SK-N-MC (cell line): ENCODE data around the gene MYO5A.

ENCODE experiments used
- EZH2 ChIP-seq: fragments of 200-600 bp; sonication (generic); IDR thresholded peaks from one replicate; pipeline ENCODE4 v1.6.1; 2017; ENCODE audit warnings: antibody characterized with exemption
- FOXP2 ChIP-seq: optimal IDR thresholded peaks from 2 replicates; pipeline ENCODE3; 2011; ENCODE audit warnings: mild to moderate bottlenecking, moderate library complexity; ENCODE audit not compliant: insufficient read depth; ENCODE audit errors: extremely low read length, control extremely low read depth
- POLR2AphosphoS5 ChIP-seq: IDR thresholded peaks from 2 replicates; pipeline ENCODE4 v1.6.1; 2012; ENCODE audit warnings: mild to moderate bottlenecking, low read depth, low read length, borderline replicate concordance

- TF ChIP-seq POLR2AphosphoS5 (no peak), EZH2 (no peak), FOXP2 (no peak)
Observed at GRCh38 chr15:52287114-52287513, 241.6 kb downstream of the MYO5A start.
